Measurements from ENCODE around the gene TMEM145.

Gene TMEM145

DNA sequence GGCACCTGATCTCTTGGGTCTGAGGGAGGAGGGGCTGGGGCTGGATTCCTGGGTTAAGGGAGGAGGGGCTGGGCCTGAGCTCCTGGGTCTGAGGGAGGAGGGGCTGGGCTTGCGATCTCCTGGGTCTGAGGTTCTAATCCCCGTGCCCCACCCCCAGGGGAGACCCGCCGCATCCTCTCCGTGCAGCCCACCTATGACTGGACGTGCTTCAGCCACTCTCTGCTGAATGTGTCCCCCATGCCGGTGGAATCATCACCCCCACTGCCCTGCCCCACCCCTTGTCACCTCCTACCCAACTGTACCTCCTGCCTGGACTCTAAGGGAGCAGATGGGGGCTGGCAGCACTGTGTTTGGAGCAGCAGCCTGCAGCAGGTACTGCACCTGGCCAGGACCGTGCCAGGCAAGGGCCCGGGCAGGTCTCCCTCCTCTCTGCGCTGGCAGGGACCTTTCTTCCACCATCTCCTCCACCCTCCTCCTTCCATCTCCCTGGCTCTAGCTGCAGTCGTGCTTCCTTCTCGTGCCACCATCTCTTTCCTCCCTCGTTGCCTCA is 49.9 kb downstream of the TMEM145 start:
- DNase-seq (ENCODE audit: low spot score): no peak

DNA sequence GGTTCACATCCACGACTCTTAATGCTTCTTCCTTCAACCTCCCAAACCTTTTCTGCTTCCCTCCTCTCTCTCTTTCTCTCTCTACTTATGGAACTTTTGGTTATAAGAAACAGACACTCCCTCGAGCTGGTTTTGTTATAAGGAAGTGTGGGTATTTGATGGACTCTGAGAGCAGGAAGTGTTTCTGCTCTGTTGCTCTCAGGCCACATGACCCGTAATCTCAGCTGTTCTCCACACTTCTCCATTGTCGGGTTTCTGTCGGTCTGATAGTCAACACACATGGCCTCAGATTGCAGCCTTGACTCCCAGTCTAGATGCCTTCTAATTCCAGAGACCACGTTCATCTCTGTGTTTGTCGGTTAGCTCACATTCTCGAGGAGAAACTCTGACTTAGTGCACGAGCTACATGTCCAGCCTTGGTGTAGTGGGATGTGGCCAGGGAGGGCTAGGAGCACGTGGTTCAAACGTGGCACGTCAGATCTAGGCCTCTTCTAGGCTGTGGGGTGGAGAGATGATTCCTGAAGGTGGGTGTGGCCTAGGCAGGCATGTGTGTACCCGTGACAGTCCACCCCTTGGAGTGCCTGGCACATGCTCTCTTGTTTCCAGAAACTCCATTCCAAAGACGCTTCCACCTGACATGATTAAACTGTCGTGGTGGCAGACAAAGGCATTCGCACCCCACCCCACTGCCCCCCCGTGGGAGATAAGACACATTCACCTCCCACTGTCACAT is 50.7 kb downstream of the TMEM145 start:
- no peak for DNase-seq (ENCODE audit: low spot score)

DNA sequence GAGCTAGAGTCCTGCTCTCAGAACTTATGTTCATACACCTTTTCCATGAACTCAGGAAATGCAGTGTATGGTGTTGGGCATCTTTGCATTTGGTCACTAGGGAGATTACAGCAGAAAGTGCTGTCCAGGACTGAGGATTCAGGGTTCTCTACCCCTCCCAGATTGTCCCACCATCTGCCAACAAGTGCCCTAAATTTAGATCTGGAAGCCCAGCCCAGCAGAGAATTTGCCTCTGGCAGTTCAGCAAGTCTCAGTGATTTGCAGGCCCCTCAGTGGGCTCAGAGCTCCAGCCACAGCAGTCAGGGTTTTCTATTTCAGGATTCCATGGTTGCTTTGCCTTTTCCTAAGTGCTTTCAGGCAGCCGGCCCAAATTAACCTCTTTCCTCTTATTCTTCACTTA is 53.6 kb downstream of the TMEM145 start:
- DNase-seq (ENCODE audit: low spot score): no peak

DNA sequence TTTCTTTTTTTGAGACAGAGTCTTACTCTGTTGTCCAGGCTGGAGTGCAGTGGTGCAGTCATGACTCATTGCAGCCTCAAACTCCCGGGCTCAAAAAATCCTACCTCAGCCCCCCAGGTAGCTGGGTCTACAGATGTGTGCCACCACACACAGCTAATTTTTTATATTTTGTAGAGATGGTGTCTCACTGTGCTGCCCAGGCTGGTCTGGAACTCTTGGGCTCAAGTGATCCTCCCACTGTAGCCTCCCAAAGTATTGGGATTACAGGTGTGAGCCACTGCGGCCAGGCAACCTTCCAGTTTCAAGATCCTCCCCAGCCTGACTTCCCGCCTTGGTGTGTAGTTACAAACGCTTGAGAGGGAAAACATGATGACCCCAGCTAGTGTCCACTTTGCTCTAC is 54.8 kb downstream of the TMEM145 start:
- no peak for DNase-seq (ENCODE audit: low spot score)

DNA sequence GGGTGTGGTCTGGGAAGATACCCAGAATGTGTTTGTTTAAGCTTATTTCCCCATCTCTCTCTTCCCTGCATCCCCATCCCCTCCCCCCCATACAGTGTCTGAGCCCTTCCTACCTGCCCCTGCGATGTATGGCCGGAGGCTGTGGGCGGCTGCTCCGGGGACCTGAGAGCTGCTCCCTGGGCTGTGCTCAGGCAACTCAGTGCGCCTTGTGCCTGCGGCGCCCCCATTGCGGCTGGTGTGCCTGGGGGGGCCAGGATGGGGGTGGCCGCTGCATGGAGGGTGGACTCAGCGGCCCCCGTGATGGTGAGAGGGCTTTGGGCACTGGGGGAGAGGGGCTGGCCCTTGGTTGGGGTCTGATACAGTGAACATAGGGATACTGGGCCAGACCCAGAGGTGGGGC is 55.3 kb downstream of the TMEM145 start:
- no peak for DNase-seq (ENCODE audit: low spot score)

DNA sequence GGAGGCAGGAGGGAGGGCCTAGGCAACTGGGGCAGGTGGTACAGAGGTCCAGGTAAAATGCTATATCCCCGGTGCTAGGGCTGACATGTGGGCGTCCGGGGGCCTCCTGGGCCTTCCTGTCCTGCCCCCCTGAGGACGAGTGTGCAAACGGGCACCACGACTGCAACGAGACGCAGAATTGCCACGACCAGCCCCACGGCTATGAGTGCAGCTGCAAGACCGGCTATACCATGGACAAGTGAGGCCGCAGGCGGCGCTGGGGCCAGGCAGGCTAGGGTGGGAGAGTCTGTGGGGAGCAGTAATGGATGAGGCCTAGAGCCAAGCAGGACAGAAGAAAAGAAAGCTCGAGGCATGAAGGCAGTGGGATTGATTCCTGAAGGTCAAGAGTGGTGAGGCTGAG is 55.7 kb downstream of the TMEM145 start:
- no peak for DNase-seq (ENCODE audit: low spot score)

DNA sequence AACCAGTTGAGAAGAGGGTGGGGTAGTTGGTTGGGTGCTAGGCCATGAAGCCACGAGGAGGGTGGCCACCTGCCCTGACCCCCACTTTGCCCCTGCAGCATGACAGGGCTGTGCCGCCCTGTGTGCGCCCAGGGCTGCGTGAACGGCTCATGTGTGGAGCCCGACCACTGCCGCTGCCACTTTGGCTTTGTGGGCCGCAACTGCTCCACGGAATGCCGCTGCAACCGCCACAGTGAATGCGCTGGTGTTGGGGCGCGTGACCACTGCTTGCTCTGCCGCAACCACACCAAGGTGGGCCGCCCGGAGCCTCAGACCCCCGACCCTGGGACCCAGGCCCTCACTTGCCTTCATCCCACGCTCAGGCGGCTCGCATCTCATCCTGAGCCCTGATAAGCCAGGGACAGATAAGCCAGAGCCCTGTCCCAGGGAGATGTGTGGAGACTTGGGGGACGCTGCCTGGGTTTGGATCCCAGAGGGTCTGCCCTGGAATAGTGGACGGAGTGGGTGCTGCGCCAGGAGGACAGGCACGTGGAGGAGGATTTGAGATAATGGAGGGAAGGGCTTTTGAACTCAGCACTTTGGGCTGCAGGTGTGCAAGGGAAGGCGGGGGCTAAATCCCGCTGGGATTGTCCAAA is 56.4 kb downstream of the TMEM145 start:
- DNase-seq (ENCODE audit: low spot score): no peak

DNA sequence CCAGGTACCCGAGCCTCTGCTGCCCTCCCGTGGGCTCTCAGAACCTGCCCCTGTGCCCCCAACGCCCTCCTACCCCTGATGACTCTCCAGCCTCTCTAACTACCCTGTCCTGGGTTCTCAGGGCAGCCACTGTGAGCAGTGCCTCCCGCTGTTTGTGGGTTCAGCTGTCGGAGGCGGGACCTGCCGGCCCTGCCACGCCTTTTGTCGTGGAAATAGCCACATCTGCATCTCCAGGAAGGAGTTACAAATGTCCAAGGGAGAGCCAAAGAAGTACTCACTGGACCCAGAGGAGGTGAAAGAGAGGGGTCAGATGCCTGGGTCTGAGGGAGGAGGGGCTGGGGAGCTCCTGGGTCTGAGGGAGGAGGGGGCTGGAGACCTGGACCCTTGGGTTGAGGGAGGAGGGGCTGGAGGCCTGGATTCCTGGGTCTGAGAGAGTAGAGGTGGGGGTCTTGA is 57.0 kb downstream of the TMEM145 start:
- DNase-seq (ENCODE audit: low spot score): no peak

DNA sequence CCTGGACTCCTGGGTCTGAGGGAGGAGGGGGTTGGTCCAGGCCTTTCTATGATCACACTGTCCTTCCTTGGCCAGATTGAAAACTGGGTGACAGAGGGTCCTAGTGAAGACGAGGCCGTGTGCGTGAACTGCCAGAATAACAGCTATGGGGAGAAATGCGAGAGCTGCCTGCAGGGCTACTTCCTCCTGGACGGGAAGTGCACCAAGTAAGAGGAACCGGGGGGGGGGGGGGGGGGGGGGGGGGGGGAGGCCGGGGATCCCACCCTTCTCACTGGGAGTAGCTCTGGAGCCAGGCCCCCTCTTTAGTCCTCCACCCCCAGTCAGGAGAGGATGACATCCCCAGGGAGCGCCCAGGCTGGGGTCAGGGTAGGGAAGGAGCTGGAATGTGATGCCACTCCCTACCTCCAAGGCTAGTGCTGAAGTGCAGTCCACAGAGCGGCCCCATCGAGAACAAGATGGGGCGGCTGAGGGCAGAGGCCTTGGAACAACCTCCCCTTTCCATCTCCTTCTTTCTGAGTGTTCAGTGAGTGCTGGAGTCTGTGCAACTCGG is 57.6 kb downstream of the TMEM145 start:
- no peak for DNase-seq (ENCODE audit: low spot score)
